Activated B cell treated with CpG ODN at 0.5 μM for 24 hours (primary cell): ENCODE results near the gene OCSTAMP. TPM values are rescaled to one million over a fixed set of nuclear protein-coding genes. Genes with fewer than 3 reads are reported as not detected.

ENCODE experiments used
- ATAC-seq: fragments of 200-7000 bp; cut with Tn5 transposase; one replicate; pipeline ENCODE4 v1.10.0; 2021; ENCODE audit warnings: low read depth, mild to moderate bottlenecking, moderate library complexity
- CTCF ChIA-PET: fragments of 350-600 bp; sonication (Branson Sonifier 250); formaldehyde crosslinking; loops from one replicate; lab custom pipeline; 2021; ENCODE audit warnings: antibody characterized with exemption; lab: Charles Lee
- POLR2A ChIA-PET: fragments of 350-600 bp; sonication (Branson Sonifier 250); formaldehyde crosslinking; loops from one replicate; lab custom pipeline; 2021; ENCODE audit warnings: antibody characterized with exemption; lab: Charles Lee
- DNase-seq: peaks from one replicate; pipeline ENCODE4 v3.0.0; 2022
- H3K27ac Mint-ChIP-seq: one replicate; pipeline ENCODE4 v1.8.0; 2020; ENCODE audit warnings: mixed read lengths
- H3K27me3 Mint-ChIP-seq: one replicate; pipeline ENCODE4 v1.8.0; 2021; ENCODE audit warnings: mixed read lengths
- H3K36me3 Mint-ChIP-seq: one replicate; pipeline ENCODE4 v1.8.0; 2021; ENCODE audit warnings: low read depth, mixed read lengths
- H3K4me1 Mint-ChIP-seq: one replicate; pipeline ENCODE4 v1.8.0; 2021; ENCODE audit warnings: mixed read lengths
- H3K4me3 Mint-ChIP-seq: one replicate; pipeline ENCODE4 v1.8.0; 2020; ENCODE audit warnings: mild to moderate bottlenecking, mixed read lengths
- H3K9me3 Mint-ChIP-seq: one replicate; pipeline ENCODE4 v1.8.0; 2020; ENCODE audit warnings: mixed read lengths
- intact Hi-C: fragments of 100-400 bp; cut with micrococcal nuclease; formaldehyde crosslinking; loops from one replicate; pipeline ENCODE4 v1.15.1; 2024
- total RNA-seq: library from RNA; stranded (reverse); gene quantifications from 2 replicates; pipeline ENCODE4 v1.2.3, GENCODE V29; 2022
- TF ChIP-seq, protein P1 (sequence below): fragments of 200-600 bp; IDR thresholded peaks from one replicate; pipeline ENCODE4 v1.8.0; 2022; ENCODE audit warnings: antibody characterized with exemption, mild to moderate bottlenecking

The OCSTAMP gene
- total RNA-seq, 1 donor from 2014 or later = not detected

DNA sequence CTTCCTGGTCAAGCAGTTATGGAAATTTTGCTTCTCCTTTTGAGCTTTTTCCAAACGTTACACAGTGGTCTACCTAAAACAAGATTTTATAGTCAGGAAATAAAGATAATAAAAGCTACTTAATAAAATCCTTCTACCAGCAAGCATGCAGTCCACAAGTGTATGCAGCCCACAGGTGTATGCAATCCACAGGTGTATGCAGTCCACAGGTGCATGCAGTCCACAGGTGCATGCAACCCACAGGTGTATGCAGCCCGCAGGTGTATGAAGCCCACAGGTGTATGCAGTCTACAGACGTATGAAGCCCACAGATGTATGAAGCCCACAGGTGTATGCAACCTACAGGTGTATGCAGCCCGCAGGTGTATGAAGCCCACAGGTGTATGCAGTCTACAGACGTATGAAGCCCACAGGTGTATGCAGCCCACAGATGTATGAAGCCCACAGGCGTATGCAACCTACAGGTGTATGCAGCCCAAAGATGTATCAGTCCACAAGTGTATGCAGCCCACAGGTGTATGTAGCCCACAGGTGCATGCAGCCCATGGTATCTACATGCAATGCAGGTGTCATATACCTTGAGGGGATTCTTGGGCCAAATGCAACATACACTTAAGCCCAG lies 26.4 kb upstream of the OCSTAMP start:
- Mint-ChIP-seq H3K4me1 (peaks cover 6% of the 10 kb centered on the region), H3K36me3 (no peaks in the 10 kb centered on the region), H3K27ac (no peak overlapping the region), H3K27me3 (peaks cover 23% of the 10 kb centered on the region), H3K4me3 (no peak overlapping the region), H3K9me3 (no peaks in the 10 kb centered on the region)
- ATAC-seq = no peak
- ChIA-PET CTCF (no interaction called here), POLR2A (no interaction called here)
- no peak for DNase-seq
- intact Hi-C loops = no loop called here
- TF ChIP-seq, protein P1, sequence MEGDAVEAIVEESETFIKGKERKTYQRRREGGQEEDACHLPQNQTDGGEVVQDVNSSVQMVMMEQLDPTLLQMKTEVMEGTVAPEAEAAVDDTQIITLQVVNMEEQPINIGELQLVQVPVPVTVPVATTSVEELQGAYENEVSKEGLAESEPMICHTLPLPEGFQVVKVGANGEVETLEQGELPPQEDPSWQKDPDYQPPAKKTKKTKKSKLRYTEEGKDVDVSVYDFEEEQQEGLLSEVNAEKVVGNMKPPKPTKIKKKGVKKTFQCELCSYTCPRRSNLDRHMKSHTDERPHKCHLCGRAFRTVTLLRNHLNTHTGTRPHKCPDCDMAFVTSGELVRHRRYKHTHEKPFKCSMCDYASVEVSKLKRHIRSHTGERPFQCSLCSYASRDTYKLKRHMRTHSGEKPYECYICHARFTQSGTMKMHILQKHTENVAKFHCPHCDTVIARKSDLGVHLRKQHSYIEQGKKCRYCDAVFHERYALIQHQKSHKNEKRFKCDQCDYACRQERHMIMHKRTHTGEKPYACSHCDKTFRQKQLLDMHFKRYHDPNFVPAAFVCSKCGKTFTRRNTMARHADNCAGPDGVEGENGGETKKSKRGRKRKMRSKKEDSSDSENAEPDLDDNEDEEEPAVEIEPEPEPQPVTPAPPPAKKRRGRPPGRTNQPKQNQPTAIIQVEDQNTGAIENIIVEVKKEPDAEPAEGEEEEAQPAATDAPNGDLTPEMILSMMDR = no peak

- no peak overlapping the region for H3K4me3 Mint-ChIP-seq
- no peaks in the 10 kb centered on the region for H3K36me3 Mint-ChIP-seq
- H3K27me3 Mint-ChIP-seq = peaks cover 25% of the 10 kb centered on the region
- intact Hi-C loops = no loop called here
- H3K27ac Mint-ChIP-seq = no peak overlapping the region
- peaks cover 6% of the 10 kb centered on the region for H3K4me1 Mint-ChIP-seq
- H3K9me3 Mint-ChIP-seq = no peaks in the 10 kb centered on the region
- no peak for ATAC-seq
- ChIA-PET CTCF (no interaction called here), POLR2A (no interaction called here)
- TF ChIP-seq, protein P1 = no peak
- DNase-seq = no peak
These were observed 25.5 kb upstream of the OCSTAMP start for GRCh38 chr20:46575937-46576461.

DNA sequence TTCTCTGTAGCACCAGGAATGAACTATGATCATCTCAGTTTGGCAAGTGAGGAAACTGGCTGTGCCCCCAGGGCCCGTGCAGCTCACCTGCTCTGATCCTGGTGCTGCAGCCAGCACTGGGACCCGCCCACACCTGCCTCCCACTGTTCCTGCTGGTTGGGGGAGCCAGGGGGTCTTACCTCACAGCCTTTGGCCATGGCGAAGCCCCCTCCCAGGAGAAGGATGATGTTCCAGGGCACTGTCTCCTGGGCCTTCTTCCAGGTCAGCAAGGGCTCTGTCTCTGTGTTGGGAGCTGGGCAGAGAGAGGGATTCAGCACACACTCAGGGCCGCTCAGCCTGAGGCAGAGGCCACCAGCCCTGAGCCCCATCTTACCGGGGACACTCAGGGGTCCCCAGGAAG lies 24.9 kb upstream of the OCSTAMP start:
- ChIA-PET POLR2A (no interaction called here), CTCF (no interaction called here)
- no peak overlapping the region for H3K27ac Mint-ChIP-seq
- intact Hi-C loops = no loop called here
- H3K36me3 Mint-ChIP-seq = no peaks in the 10 kb centered on the region
- H3K9me3 Mint-ChIP-seq = no peaks in the 10 kb centered on the region
- H3K4me3 Mint-ChIP-seq = no peak overlapping the region
- peaks cover 25% of the 10 kb centered on the region for H3K27me3 Mint-ChIP-seq
- TF ChIP-seq, protein P1 = no peak
- DNase-seq (no peak), ATAC-seq (no peak)
- H3K4me1 Mint-ChIP-seq = peaks cover 6% of the 10 kb centered on the region

DNA sequence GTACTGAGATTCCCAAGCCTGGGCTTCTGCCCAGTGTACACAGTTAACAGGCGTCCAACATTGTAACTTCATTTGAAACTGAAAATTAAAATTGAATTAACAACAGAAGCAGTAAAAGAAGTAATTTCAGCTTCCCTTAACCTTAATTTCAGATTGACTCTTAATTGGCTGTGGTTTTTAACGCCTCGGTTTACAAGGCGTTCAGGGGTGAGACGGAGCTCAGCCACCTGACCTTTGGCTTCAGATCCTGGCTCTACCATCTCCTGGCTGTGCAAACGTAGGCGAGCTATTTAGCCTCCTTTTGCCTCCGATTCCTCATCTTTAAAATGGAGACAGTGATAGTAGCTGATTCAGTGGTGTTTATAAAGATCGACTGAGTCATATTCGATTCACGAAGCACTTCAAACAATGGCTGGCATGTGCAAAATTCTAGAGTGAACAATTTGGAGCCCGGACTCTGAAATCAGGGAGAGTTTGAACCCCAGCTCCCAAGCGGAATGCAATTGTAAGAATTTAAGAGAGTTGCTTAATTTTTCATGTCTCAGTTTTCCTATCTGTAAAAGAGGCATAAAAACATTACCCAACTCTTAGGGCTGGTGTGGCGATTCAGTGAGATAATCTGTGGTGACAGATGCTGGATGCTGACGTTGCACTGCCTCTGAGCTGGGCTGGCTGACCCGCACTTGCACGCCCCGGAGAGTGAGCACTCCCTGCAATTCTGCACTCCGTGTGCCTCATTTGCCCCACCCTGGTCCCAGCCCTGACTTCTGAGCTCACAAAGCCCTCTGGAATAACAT lies 23.5 kb upstream of the OCSTAMP start:
- DNase-seq (no peak), ATAC-seq (no peak)
- Mint-ChIP-seq H3K36me3 (no peaks in the 10 kb centered on the region), H3K27me3 (peaks cover 25% of the 10 kb centered on the region), H3K9me3 (no peaks in the 10 kb centered on the region), H3K4me1 (peaks cover 6% of the 10 kb centered on the region), H3K4me3 (no peak overlapping the region), H3K27ac (no peak overlapping the region)
- TF ChIP-seq, protein P1 = no peak
- POLR2A ChIA-PET = no interaction called here
- intact Hi-C loops = no loop called here
- CTCF ChIA-PET = interaction anchor here (1.1 kb wide), 1 partner anchor 13 kb away, joined by 4 read pairs; no protein-coding TSS in a partner anchor

DNA sequence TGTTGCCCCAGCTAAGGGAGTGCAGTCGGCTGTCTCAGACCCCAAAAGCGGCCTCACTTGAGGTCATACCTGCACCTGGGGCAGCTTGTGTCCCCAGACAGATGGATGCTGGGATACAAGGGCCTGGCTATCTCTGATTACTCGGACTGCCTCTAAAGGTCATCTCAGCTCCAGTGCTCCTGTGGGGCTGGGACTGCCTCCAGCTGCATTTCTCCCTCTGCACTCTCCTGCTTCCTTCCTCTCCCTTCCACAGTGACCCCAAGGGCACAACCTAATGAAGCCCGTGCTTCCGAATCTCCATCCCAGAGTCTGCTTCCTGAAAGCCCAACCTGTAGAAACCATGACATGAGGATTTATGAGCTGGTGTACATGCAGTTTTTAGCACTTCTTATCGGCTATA lies 22.8 kb upstream of the OCSTAMP start:
- no peaks in the 10 kb centered on the region for H3K36me3 Mint-ChIP-seq
- CTCF ChIA-PET = interaction anchor here (1.1 kb wide), 1 partner anchor 12 kb away, joined by 4 read pairs; no protein-coding TSS in a partner anchor
- peaks cover 6% of the 10 kb centered on the region for H3K4me1 Mint-ChIP-seq
- no peaks in the 10 kb centered on the region for H3K9me3 Mint-ChIP-seq
- no peak for ATAC-seq
- H3K27me3 Mint-ChIP-seq = peaks cover 25% of the 10 kb centered on the region
- POLR2A ChIA-PET = no interaction called here
- no peak overlapping the region for H3K27ac Mint-ChIP-seq
- no peak for DNase-seq
- intact Hi-C loops = no loop called here
- TF ChIP-seq, protein P1 = no peak
- H3K4me3 Mint-ChIP-seq = no peak overlapping the region
